Measurements from ENCODE around the gene NCOA5. TPM values are rescaled to one million over a fixed set of nuclear protein-coding genes. Genes with fewer than 3 reads are reported as not detected.

The NCOA5 gene
- total RNA-seq, 2 experiments from 2014 or later, result 9.7 to 10.5 TPM

DNA sequence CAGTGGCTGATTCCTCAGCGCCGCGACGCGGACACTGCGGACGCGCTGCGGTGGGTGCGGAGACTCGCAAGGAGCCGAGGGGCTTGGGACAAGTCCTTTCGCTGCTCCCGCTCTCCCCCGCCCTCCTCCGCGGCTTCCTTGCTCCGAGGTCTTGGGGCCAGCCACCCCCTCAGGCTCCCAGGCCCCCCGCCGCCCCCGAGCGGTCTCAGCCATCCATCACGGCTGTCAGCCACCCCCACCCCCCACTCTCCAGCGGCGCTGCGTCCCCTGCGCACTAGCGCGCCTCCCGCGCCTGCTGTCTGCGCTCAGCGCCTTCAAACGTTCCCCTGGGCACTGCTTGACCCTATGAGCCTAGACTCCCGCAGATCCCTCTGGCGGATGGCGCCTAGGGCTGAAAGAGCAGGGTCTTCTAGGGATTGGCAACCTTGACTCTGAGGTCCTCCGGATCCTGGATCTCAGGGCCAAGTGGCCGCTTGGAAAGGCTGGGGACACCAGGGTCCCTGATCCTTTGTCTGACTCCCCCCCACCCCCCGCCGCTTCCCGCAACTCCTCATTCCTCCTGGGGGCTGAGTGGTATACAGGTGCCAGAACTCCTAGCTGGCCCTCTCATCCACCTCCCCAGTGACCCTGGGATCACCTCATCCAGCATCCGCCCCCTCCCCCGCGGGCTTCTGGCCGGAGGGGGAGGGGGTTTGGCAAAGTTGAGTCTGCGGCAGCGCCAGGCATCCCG lies 59.3 kb downstream of the NCOA5 start:
- Mint-ChIP-seq H3K4me3 (no peak overlapping the region), H3K9me3 (no peaks in the 10 kb centered on the region), H3K27me3 (peaks cover 79% of the 10 kb centered on the region), H3K27ac (no peak overlapping the region), H3K36me3 (ENCODE audit: low read depth) (no peaks in the 10 kb centered on the region), H3K4me1 (ENCODE audit: low read depth) (no peaks in the 10 kb centered on the region)
- peaks cover 0 to 37% of the 10 kb centered on the region in 2 experiments for H3K9me3 ChIP-seq (ENCODE audit: control insufficient read depth in 1 of 2, insufficient read depth in 1 of 2, low read length in 2 of 2)
- POLR2A ChIA-PET, result no interaction called here
- CTCF ChIA-PET, result no interaction called here
- intact Hi-C loops (cut with DNase I, micrococcal nuclease), result no loop called here
- no peak overlapping the region for H3K27ac ChIP-seq (ENCODE audit: low read depth in 1 of 2, low read length in 2 of 2)
- H3K4me3 ChIP-seq (ENCODE audit: low read length), result no peak overlapping the region
- DNase-seq (no peak), ATAC-seq (ENCODE audit: poor library complexity) (no peak)
- TF ChIP-seq, protein P1, sequence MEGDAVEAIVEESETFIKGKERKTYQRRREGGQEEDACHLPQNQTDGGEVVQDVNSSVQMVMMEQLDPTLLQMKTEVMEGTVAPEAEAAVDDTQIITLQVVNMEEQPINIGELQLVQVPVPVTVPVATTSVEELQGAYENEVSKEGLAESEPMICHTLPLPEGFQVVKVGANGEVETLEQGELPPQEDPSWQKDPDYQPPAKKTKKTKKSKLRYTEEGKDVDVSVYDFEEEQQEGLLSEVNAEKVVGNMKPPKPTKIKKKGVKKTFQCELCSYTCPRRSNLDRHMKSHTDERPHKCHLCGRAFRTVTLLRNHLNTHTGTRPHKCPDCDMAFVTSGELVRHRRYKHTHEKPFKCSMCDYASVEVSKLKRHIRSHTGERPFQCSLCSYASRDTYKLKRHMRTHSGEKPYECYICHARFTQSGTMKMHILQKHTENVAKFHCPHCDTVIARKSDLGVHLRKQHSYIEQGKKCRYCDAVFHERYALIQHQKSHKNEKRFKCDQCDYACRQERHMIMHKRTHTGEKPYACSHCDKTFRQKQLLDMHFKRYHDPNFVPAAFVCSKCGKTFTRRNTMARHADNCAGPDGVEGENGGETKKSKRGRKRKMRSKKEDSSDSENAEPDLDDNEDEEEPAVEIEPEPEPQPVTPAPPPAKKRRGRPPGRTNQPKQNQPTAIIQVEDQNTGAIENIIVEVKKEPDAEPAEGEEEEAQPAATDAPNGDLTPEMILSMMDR (IDR thresholded peaks at IDR 0.05), result no peak
- no peaks in the 10 kb centered on the region for H3K4me1 ChIP-seq (ENCODE audit: insufficient read depth, low read length)
- H3K36me3 ChIP-seq (ENCODE audit: insufficient read depth, low read length), result no peaks in the 10 kb centered on the region
- peaks cover 74 to 90% of the 10 kb centered on the region in 2 experiments for H3K27me3 ChIP-seq (ENCODE audit: control insufficient read depth in 1 of 2, insufficient read depth in 2 of 2, low read length in 2 of 2)

DNA sequence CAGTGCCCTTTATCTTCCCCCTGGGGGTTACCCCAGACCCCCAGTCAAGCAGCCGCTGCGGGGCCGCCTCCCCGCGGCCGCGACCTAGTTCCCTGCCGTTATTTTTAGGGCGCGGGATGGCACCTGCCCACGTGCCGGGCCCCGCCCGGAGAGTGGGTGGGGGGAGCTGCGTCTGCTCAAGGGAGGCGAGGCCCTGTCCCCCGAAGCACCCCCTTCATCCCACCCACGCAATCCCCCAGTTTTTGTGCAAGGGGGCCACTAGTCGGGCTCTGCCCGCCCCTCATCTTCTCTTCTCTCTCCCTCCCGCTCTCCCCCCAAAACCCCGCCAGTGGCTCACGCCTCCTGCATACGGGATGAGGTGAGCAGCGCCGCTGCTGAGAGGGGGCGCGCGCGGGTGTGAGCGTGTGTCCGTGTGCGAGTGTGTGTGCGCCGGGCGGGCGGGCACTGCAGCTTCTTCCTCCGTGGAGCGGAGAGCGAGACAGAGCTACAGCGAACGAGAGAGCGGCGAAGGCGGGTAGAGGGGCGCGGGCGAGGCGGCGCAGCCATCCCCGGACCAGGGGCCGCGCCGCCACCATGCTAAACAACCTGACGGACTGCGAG lies 60.9 kb downstream of the NCOA5 start, which contains the start of gene SLC12A5:
Gene SLC12A5, plus strand, starts transcription at position 444 of the 600 bp plus-strand sequence. Its CDS starts 130 bp downstream, at position 574.
- H3K9me3 ChIP-seq (ENCODE audit: control insufficient read depth in 1 of 2, insufficient read depth in 1 of 2, low read length in 2 of 2), result peaks cover 0 to 37% of the 10 kb centered on the region in 2 experiments
- H3K36me3 Mint-ChIP-seq (ENCODE audit: low read depth), result no peaks in the 10 kb centered on the region
- CTCF ChIA-PET, result no interaction called here
- POLR2A ChIA-PET, result interaction anchor here (0.5 kb wide), 1 partner anchor 695 kb away, joined by 5 read pairs; no protein-coding TSS in a partner anchor
- no peaks in the 10 kb centered on the region for H3K4me1 Mint-ChIP-seq (ENCODE audit: low read depth)
- H3K27me3 Mint-ChIP-seq, result peaks cover 79% of the 10 kb centered on the region
- ATAC-seq (ENCODE audit: poor library complexity) (no peak), DNase-seq (no peak)
- H3K9me3 Mint-ChIP-seq, result no peaks in the 10 kb centered on the region
- no peaks in the 10 kb centered on the region for H3K4me1 ChIP-seq (ENCODE audit: insufficient read depth, low read length)
- no peak within 1 kb of the TSS for H3K4me3 Mint-ChIP-seq
- no peaks in the 10 kb centered on the region for H3K36me3 ChIP-seq (ENCODE audit: insufficient read depth, low read length)
- no peak within 1 kb of the TSS for H3K27ac ChIP-seq (ENCODE audit: low read depth in 1 of 2, low read length in 2 of 2)
- TF ChIP-seq, protein P1 (IDR thresholded peaks at IDR 0.05), result no peak
- intact Hi-C loops (cut with DNase I, micrococcal nuclease), result no loop called here
- H3K4me3 ChIP-seq (ENCODE audit: low read length), result no peak within 1 kb of the TSS
- no peak within 1 kb of the TSS for H3K27ac Mint-ChIP-seq
- H3K27me3 ChIP-seq (ENCODE audit: control insufficient read depth in 1 of 2, insufficient read depth in 2 of 2, low read length in 2 of 2), result peaks cover 67 to 97% of the 10 kb centered on the region in 2 experiments

DNA sequence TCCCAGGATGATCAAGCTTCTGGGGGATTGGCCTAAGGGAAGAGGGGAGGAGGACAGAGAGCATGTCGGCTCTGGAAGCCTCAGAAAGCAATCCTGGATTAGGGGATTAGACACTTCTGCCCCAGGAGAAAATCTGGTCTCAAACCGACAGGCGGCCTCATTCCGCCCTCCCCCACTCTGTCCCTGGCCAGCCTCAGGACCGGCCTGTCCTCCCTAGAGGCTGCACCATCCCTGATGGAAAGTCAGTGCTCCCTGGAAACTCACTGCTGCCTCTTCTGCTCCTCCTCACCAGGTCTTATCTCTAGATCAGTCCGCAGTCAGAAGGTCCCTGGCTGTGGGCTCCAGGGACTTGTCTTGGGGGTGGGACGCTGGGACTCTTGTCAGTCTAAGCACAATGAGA lies 61.7 kb downstream of the NCOA5 start:
- no peak for ATAC-seq (ENCODE audit: poor library complexity)

More for the DNA sequence above, 61.7 kb downstream of the NCOA5 start:
- Mint-ChIP-seq H3K27me3 (peaks cover 79% of the 10 kb centered on the region), H3K9me3 (no peaks in the 10 kb centered on the region), H3K4me3 (no peak overlapping the region), H3K36me3 (ENCODE audit: low read depth) (no peaks in the 10 kb centered on the region), H3K4me1 (ENCODE audit: low read depth) (peaks cover 6% of the 10 kb centered on the region), H3K27ac (no peak overlapping the region)
- TF ChIP-seq, protein P1 (IDR thresholded peaks at IDR 0.05), result no peak
- Histone ChIP-seq H3K9me3 (ENCODE audit: control insufficient read depth in 1 of 2, insufficient read depth in 1 of 2, low read length in 2 of 2) (peaks cover 0 to 37% of the 10 kb centered on the region in 2 experiments), H3K4me3 (ENCODE audit: low read length) (no peak overlapping the region), H3K27ac (ENCODE audit: low read depth in 1 of 2, low read length in 2 of 2) (no peak overlapping the region), H3K36me3 (ENCODE audit: insufficient read depth, low read length) (no peaks in the 10 kb centered on the region), H3K27me3 (ENCODE audit: control insufficient read depth in 1 of 2, insufficient read depth in 2 of 2, low read length in 2 of 2) (peaks cover 62 to 97% of the 10 kb centered on the region in 2 experiments), H3K4me1 (ENCODE audit: insufficient read depth, low read length) (peaks cover 3% of the 10 kb centered on the region)
- ChIA-PET CTCF (interaction anchor here (1.5 kb wide), 1 partner anchor 15 kb away, joined by 6 read pairs; no protein-coding TSS in a partner anchor), POLR2A (no interaction called here)
- no peak for DNase-seq
- intact Hi-C loops (cut with DNase I, micrococcal nuclease), result no loop called here
